Vagina (tissue), 2 donors: ENCODE measurements around the gene FAM124B. TPM values are rescaled to one million over a fixed set of nuclear protein-coding genes. Genes with fewer than 3 reads are reported as not detected.

ENCODE experiments used
- DNase-seq, 2 donors: peaks; one replicate each; pipeline ENCODE4 v3.0.0-alpha.2; 2017; ENCODE audit errors: extremely low spot score in 2 of 2
- H3K27ac ChIP-seq: fragments of 200-600 bp; sonication (generic); one replicate; pipeline ENCODE4 v1.5.1; 2019
- H3K27me3 ChIP-seq: fragments of 200-600 bp; sonication (generic); one replicate; pipeline ENCODE4 v1.5.1; 2019
- H3K36me3 ChIP-seq, 2 donors: fragments of 200-600 bp; sonication (generic); one replicate each; pipeline ENCODE4 v1.5.1; 2017 to 2019
- H3K4me1 ChIP-seq: fragments of 200-600 bp; sonication (generic); one replicate; pipeline ENCODE4 v1.5.1; 2019
- H3K4me3 ChIP-seq, 2 donors: fragments of 200-600 bp; sonication (generic); 1 replicate in 1 of 2; 2 replicates in 1 of 2; pipeline ENCODE4 v1.5.1; 2016 to 2019
- H3K9me3 ChIP-seq: fragments of 200-600 bp; sonication (generic); one replicate; pipeline ENCODE4 v1.5.1; 2019
- POLR2A ChIP-seq, 2 donors: fragments of 450-650 bp; IDR thresholded peaks; one replicate each; pipeline ENCODE4 v1.6.1; 2017; ENCODE audit warnings: antibody characterized with exemption in 2 of 2, mild to moderate bottlenecking in 2 of 2, moderate library complexity in 2 of 2
- POLR2AphosphoS5 ChIP-seq, 2 donors: sonication (generic); formaldehyde crosslinking; IDR thresholded peaks; one replicate each; pipeline ENCODE4 v1.9.0; 2017; ENCODE audit warnings: antibody characterized with exemption in 2 of 2, mild to moderate bottlenecking in 2 of 2, low read depth in 1 of 2; ENCODE audit not compliant: insufficient read depth in 1 of 2
- intact Hi-C: fragments of 100-400 bp; cut with DNase I; formaldehyde crosslinking; loops from one replicate; pipeline ENCODE4 v1.15.1; 2023
- total RNA-seq: library from RNA; depleted of rRNA; stranded (reverse); fragments of >200 nt; gene quantifications from one replicate; pipeline ENCODE4 v1.2.3, GENCODE V29; 2016
- TF ChIP-seq, protein P1 (sequence below), 3 experiments: fragments of 450-650 bp in 2 of 3; fragments of 200-600 bp in 1 of 3; sonication (generic) in 1 of 3; IDR thresholded peaks; one replicate each; pipeline ENCODE4 v1.5.1; 2017 to 2019; ENCODE audit warnings: antibody characterized with exemption in 3 of 3, mild to moderate bottlenecking in 2 of 3, moderate library complexity in 2 of 3

The FAM124B gene
- total RNA-seq, 1 donor from 2014 or later = 1.7 TPM

DNA sequence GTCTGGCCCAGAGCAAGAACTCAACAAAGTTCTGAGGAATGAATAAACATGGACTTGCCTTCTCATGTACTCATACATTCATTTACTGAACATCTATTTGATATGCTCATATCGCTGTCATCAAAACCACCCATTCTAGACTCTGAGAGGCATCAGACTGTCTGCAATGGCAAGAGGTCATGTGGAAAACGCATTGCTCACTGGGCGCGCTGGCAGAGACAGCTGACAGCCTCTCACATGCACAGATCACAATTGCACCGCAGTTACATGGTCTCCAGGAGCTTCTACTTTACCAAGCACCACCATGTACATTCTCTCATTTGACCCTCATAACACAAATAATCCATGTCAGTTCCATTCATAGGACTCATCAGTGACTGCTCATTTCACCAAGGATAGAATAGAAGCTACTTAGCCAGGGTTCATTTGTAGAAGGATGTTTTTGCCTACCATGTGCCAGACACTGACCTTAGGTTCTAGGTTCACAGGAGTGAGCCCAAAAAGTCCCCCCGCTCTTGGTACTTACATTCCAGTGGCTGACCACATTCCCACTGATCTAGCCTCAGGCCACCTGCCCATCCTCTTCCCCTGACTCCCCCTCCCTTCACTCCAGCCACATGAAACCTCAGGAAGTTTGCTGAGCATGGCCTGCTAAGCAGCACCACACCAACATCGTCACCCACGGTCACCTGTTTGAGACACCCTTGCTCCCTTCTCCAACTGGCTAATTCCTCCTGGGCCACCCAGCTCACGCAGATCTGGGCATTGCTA, 6.1 kb downstream of the FAM124B start:
- DNase-seq = no peak
- Histone ChIP-seq H3K36me3 (no peaks in the 10 kb centered on the region), H3K27ac (no peak overlapping the region), H3K4me3 (no peak overlapping the region), H3K27me3 (no peaks in the 10 kb centered on the region), H3K9me3 (no peaks in the 10 kb centered on the region), H3K4me1 (no peaks in the 10 kb centered on the region)
- intact Hi-C loops = no loop called here
- TF ChIP-seq, protein P1, sequence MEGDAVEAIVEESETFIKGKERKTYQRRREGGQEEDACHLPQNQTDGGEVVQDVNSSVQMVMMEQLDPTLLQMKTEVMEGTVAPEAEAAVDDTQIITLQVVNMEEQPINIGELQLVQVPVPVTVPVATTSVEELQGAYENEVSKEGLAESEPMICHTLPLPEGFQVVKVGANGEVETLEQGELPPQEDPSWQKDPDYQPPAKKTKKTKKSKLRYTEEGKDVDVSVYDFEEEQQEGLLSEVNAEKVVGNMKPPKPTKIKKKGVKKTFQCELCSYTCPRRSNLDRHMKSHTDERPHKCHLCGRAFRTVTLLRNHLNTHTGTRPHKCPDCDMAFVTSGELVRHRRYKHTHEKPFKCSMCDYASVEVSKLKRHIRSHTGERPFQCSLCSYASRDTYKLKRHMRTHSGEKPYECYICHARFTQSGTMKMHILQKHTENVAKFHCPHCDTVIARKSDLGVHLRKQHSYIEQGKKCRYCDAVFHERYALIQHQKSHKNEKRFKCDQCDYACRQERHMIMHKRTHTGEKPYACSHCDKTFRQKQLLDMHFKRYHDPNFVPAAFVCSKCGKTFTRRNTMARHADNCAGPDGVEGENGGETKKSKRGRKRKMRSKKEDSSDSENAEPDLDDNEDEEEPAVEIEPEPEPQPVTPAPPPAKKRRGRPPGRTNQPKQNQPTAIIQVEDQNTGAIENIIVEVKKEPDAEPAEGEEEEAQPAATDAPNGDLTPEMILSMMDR (IDR thresholded peaks at IDR 0.05) = no peak
- no peak for TF ChIP-seq POLR2A (IDR thresholded peaks at IDR 0.05)
- no peak for TF ChIP-seq POLR2AphosphoS5 (IDR thresholded peaks at IDR 0.05; ENCODE audit: insufficient read depth in 1 of 2, low read depth in 1 of 2)

DNA sequence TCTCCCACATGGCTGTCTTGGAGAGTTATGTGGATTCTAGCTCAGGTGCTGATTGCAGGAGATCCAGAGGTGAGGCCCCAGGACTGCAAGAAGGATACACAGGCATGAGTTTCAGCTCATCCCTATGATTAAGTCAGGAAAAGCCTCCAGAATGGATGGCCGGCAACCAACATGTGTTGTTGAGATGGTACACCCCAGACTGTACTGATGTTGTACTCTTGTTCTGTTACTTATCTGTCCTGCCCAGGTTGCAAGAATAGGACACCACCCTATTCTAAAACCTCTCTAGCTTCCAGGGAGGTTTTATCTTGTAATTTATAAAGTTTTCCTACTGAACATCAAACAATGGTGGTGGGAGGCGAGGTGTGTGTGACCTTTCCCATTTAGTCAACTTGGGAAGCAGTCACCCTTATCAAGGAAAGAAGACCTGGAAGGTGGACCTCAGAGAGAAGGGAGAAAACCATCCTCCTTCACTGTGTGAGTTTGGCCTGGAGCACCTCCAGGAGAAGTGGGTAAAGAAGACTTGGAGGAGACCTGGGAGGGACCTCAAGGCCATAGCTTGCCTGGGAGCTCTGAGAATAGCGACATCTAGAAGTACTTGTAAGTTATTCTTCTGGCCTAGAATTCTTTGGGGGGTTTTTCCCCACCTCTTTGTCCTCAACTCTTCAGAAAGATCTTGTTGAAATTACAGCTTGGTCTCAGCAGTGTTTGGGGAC, 8.6 kb downstream of the FAM124B start:
- Histone ChIP-seq H3K27ac (no peak overlapping the region), H3K9me3 (no peaks in the 10 kb centered on the region), H3K36me3 (no peaks in the 10 kb centered on the region), H3K4me1 (no peaks in the 10 kb centered on the region), H3K4me3 (no peak overlapping the region), H3K27me3 (no peaks in the 10 kb centered on the region)
- no peak for DNase-seq
- TF ChIP-seq, protein P1 (IDR thresholded peaks at IDR 0.05) = no peak
- TF ChIP-seq POLR2A (IDR thresholded peaks at IDR 0.05) = no peak
- TF ChIP-seq POLR2AphosphoS5 (IDR thresholded peaks at IDR 0.05; ENCODE audit: insufficient read depth in 1 of 2, low read depth in 1 of 2) = no peak
- intact Hi-C loops = no loop called here

DNA sequence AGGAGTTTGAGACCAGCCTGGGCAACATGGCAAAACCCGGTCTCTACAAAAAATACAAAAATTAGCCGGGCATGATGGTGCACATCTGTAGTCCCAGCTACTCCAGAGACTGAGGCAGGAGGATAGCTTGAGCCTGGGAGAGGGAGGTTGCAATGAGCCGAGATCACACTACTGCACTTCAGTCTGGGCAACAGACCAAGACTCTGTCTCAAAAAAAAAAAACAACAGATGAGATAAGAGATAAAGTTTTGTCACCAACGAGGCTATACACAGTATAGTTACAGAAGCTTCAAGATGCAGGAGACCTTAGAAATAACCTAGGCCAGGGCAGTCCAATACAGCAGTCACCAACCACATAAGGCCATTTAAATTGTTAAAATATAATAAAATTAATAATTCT, 9.4 kb downstream of the FAM124B start:
- Histone ChIP-seq H3K4me1 (no peaks in the 10 kb centered on the region), H3K36me3 (no peaks in the 10 kb centered on the region), H3K9me3 (no peaks in the 10 kb centered on the region), H3K27ac (no peak overlapping the region), H3K27me3 (no peaks in the 10 kb centered on the region), H3K4me3 (no peak overlapping the region)
- DNase-seq = no peak
- intact Hi-C loops = no loop called here
- TF ChIP-seq, protein P1 (IDR thresholded peaks at IDR 0.05) = no peak
- TF ChIP-seq POLR2AphosphoS5 (IDR thresholded peaks at IDR 0.05; ENCODE audit: insufficient read depth in 1 of 2, low read depth in 1 of 2) = no peak
- no peak for TF ChIP-seq POLR2A (IDR thresholded peaks at IDR 0.05)

DNA sequence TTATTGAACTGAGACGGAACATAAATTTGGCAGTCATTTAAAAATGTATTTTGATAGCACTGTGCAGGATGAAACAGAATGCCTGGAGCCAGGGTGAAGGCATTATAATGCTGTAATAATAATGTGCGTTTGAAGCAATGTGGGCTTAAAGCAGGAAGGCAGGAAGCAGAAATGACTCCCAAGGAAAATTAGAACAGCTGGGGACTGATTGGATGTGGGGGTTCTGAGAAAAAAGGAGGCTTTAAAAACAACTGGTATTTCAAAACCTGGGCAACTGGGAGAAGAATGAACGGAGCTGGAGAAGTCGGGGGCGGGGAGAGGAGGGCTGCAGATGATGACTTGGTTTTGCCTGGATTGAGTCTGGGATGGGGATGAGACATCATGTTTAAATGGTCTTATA, 12.6 kb downstream of the FAM124B start:
- Histone ChIP-seq H3K9me3 (no peaks in the 10 kb centered on the region), H3K27me3 (no peaks in the 10 kb centered on the region), H3K4me3 (no peak overlapping the region), H3K4me1 (no peaks in the 10 kb centered on the region), H3K27ac (no peak overlapping the region), H3K36me3 (no peaks in the 10 kb centered on the region)
- intact Hi-C loops = no loop called here
- TF ChIP-seq POLR2AphosphoS5 (IDR thresholded peaks at IDR 0.05; ENCODE audit: insufficient read depth in 1 of 2, low read depth in 1 of 2) (no peak), POLR2A (IDR thresholded peaks at IDR 0.05) (no peak)
- no peak for DNase-seq

DNA sequence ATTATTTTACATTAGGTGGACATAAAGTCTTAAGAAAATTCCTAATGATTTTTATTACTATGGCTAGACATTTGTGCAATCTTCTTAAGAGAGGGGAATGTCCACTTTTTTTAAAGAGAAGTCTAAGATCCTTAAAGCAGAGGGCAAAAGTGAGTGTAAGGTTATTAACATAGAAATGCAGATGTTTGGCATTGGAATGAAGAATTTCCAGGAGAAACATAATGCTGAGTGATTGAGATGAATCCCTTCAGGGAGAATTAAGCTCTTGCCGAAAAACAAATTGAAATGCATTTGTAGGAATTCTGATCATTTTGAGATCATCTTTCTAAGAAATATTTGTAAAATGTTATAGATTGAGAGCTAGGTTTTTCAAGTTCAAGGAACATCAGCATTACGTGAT, 15.0 kb downstream of the FAM124B start:
- no peaks in the 10 kb centered on the region for H3K4me1 ChIP-seq
- no peaks in the 10 kb centered on the region for H3K36me3 ChIP-seq
- no peak for DNase-seq
- no peak overlapping the region for H3K27ac ChIP-seq
- TF ChIP-seq POLR2AphosphoS5 (IDR thresholded peaks at IDR 0.05; ENCODE audit: insufficient read depth in 1 of 2, low read depth in 1 of 2) = no peak
- TF ChIP-seq POLR2A (IDR thresholded peaks at IDR 0.05) = no peak
- TF ChIP-seq, protein P1 (IDR thresholded peaks at IDR 0.05) = no peak
- H3K27me3 ChIP-seq = no peaks in the 10 kb centered on the region
- intact Hi-C loops = no loop called here
- H3K4me3 ChIP-seq = no peak overlapping the region
- H3K9me3 ChIP-seq = no peaks in the 10 kb centered on the region
